NCI-H748 (cell line): ENCODE results near the gene COL10A1.

Source experiments
- DNase-seq: peaks from one replicate; lab custom pipeline; 2025; ENCODE audit not compliant: unreplicated experiment; lab: John Stamatoyannopoulos, UW

COL10A1 gene

GRCh38 chr6:116126032-116126431 lies at the start of gene COL10A1:
Gene COL10A1, minus strand, starts transcription at chr6:116126132. Its CDS starts 640 bp downstream, at chr6:116125492.
- no peak for DNase-seq

- no peak for DNase-seq
Observed at GRCh38 chr6:116175344-116175743, 49.4 kb upstream of the COL10A1 start.

GRCh38 chr6:116173928-116174327 lies 48.0 kb upstream of the COL10A1 start:
- no peak for DNase-seq

- DNase-seq = no peak
Observed at GRCh38 chr6:116170358-116171057, 44.6 kb upstream of the COL10A1 start.

- DNase-seq = no peak
Observed at GRCh38 chr6:116169880-116170279, 43.9 kb upstream of the COL10A1 start.

GRCh38 chr6:116168148-116168547 lies 42.2 kb upstream of the COL10A1 start:
- no peak for DNase-seq

GRCh38 chr6:116166369-116166768 lies 40.4 kb upstream of the COL10A1 start:
- no peak for DNase-seq

- DNase-seq = no peak
Observed at GRCh38 chr6:116165596-116165995, 39.7 kb upstream of the COL10A1 start.

GRCh38 chr6:116159782-116160524 lies 34.0 kb upstream of the COL10A1 start:
- DNase-seq = no peak

- DNase-seq = no peak
Observed at GRCh38 chr6:116158641-116159040, 32.7 kb upstream of the COL10A1 start.

- DNase-seq = no peak
Observed at GRCh38 chr6:116157391-116157790, 31.5 kb upstream of the COL10A1 start.

GRCh38 chr6:116156405-116157326 lies 30.7 kb upstream of the COL10A1 start:
- DNase-seq = no peak

GRCh38 chr6:116154887-116155286 lies 29.0 kb upstream of the COL10A1 start:
- DNase-seq = no peak

- DNase-seq = no peak
Observed at GRCh38 chr6:116152620-116153019, 26.7 kb upstream of the COL10A1 start.

GRCh38 chr6:116145803-116146675 lies 20.1 kb upstream of the COL10A1 start:
- DNase-seq = no peak

- no peak for DNase-seq
Observed at GRCh38 chr6:116144605-116145004, 18.7 kb upstream of the COL10A1 start.

GRCh38 chr6:116139917-116140316 lies 14.0 kb upstream of the COL10A1 start:
- DNase-seq = peak; percentile 4

- DNase-seq = no peak
Observed at GRCh38 chr6:116136933-116137340, 11.0 kb upstream of the COL10A1 start.

- no peak for DNase-seq
Observed at GRCh38 chr6:116136373-116136772, 10.4 kb upstream of the COL10A1 start.

- DNase-seq = no peak
Observed at GRCh38 chr6:116133453-116133852, 7.5 kb upstream of the COL10A1 start.
